Body of pancreas (tissue), 4 donors: ENCODE results near the gene KIAA1210.

Source experiments
- CTCF ChIP-seq, 7 experiments: fragments of 450-650 bp in 4 of 7; fragments of 200-600 bp in 3 of 7; sonication (generic) in 3 of 7; IDR thresholded peaks; one replicate each; pipeline ENCODE4 v1.5.1; 2016 to 2019; ENCODE audit warnings: antibody characterized with exemption in 7 of 7
- POLR2A ChIP-seq, 3 donors: fragments of 450-650 bp; IDR thresholded peaks; one replicate each; pipeline ENCODE4 v1.6.1; 2016; ENCODE audit warnings: antibody characterized with exemption in 3 of 3, mild to moderate bottlenecking in 2 of 3

GRCh38 chrX:119101168-119101567, 26.4 kb downstream of the KIAA1210 start:
- TF ChIP-seq POLR2A (IDR thresholded peaks at IDR 0.05), result no peak
- no peak for TF ChIP-seq CTCF (IDR thresholded peaks at IDR 0.05)
